Mammary epithelial cell (primary cell): ENCODE measurements around the gene SNAI1.

Source experiments
- CTCF ChIP-seq, 2 donors: IDR thresholded peaks in 1 of 2; conservative IDR thresholded peaks in 1 of 2; 2 replicates each; pipeline ENCODE4 v1.5.1; 2011 to 2012; ENCODE audit warnings: inconsistent platforms in 2 of 2, low read length in 2 of 2, mild to moderate bottlenecking in 2 of 2, control low read depth in 1 of 2, low read depth in 1 of 2; ENCODE audit not compliant: insufficient read depth in 1 of 2; ENCODE audit errors: extremely low read depth in 1 of 2
- EZH2 ChIP-seq: IDR thresholded peaks from 2 replicates; pipeline ENCODE4 v1.6.1; 2012; ENCODE audit warnings: low read length, inconsistent platforms, borderline replicate concordance

DNA sequence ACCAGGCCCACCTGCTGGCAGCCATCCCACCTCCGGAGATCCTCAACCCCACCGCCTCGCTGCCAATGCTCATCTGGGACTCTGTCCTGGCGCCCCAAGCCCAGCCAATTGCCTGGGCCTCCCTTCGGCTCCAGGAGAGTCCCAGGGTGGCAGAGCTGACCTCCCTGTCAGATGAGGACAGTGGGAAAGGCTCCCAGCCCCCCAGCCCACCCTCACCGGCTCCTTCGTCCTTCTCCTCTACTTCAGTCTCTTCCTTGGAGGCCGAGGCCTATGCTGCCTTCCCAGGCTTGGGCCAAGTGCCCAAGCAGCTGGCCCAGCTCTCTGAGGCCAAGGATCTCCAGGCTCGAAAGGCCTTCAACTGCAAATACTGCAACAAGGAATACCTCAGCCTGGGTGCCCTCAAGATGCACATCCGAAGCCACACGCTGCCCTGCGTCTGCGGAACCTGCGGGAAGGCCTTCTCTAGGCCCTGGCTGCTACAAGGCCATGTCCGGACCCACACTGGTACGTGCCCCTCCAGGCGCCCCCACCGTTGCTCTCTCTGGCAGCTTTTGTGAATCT lies 1.1 kb downstream of the SNAI1 start:
- TF ChIP-seq CTCF (conservative IDR thresholded peaks at IDR 0.05 in 1 of 2, IDR thresholded peaks at IDR 0.05 in 1 of 2; ENCODE audit: extremely low read depth in 1 of 2, insufficient read depth in 1 of 2, low read depth in 1 of 2, low read length in 2 of 2) = no peak
- TF ChIP-seq EZH2 = no peak
